Vagina (tissue), 2 donors: ENCODE measurements around the gene RCHY1.

Experiments used
- CTCF ChIP-seq, 3 experiments: fragments of 450-650 bp in 2 of 3; fragments of 200-600 bp in 1 of 3; sonication (generic) in 1 of 3; IDR thresholded peaks; one replicate each; pipeline ENCODE4 v1.5.1; 2017 to 2019; ENCODE audit warnings: antibody characterized with exemption in 3 of 3, mild to moderate bottlenecking in 2 of 3, moderate library complexity in 2 of 3
- POLR2A ChIP-seq, 2 donors: fragments of 450-650 bp; IDR thresholded peaks; one replicate each; pipeline ENCODE4 v1.6.1; 2017; ENCODE audit warnings: antibody characterized with exemption in 2 of 2, mild to moderate bottlenecking in 2 of 2, moderate library complexity in 2 of 2
- POLR2AphosphoS5 ChIP-seq, 2 donors: sonication (generic); formaldehyde crosslinking; IDR thresholded peaks; one replicate each; pipeline ENCODE4 v1.9.0; 2017; ENCODE audit warnings: antibody characterized with exemption in 2 of 2, mild to moderate bottlenecking in 2 of 2, low read depth in 1 of 2; ENCODE audit not compliant: insufficient read depth in 1 of 2

- no peak for TF ChIP-seq POLR2A (IDR thresholded peaks at IDR 0.05)
- TF ChIP-seq CTCF (IDR thresholded peaks at IDR 0.05): no peak
- no peak for TF ChIP-seq POLR2AphosphoS5 (IDR thresholded peaks at IDR 0.05; ENCODE audit: insufficient read depth in 1 of 2, low read depth in 1 of 2)
Observed at GRCh38 chr4:75470738-75471137, 43.5 kb downstream of the RCHY1 start.
